ENCODE measurements around the gene PALD1. TPM values are rescaled to one million over a fixed set of nuclear protein-coding genes. Genes with fewer than 3 reads are reported as not detected.

Gene PALD1
- total and polyA plus RNA-seq, 7 donors = 1.8 to 33.8 (median 13.9) TPM

GRCh38 chr10:70535001-70535400, 56.4 kb downstream of the PALD1 start:
- DNase-seq = no peak
- H3K4me1 ChIP-seq = peaks cover 0 to 8% (median under 1%) of the 10 kb centered on the region in 4 donors
- intact Hi-C loops (cut with DNase I) = no loop called here
- WGBS, 2 donors = 96 to 97% methylated on average over 2 of the region's 2 CpGs
- no peaks in the 10 kb centered on the region for H3K27me3 ChIP-seq
- no peak overlapping the region for H3K27ac ChIP-seq
- no peaks in the 10 kb centered on the region for H3K9me3 ChIP-seq
- H3K36me3 ChIP-seq = peaks cover 0 to 57% (median 0%) of the 10 kb centered on the region in 4 donors
- TF ChIP-seq POLR2A (IDR thresholded peaks at IDR 0.05) (no peak), EP300 (IDR thresholded peaks at IDR 0.05) (no peak), POLR2AphosphoS5 (IDR thresholded peaks at IDR 0.05) (no peak), CTCF (IDR thresholded peaks at IDR 0.05) (no peak)
- H3K4me3 ChIP-seq = no peak overlapping the region

GRCh38 chr10:70535451-70535850, 56.9 kb downstream of the PALD1 start:
- DNase-seq = no peak
- intact Hi-C loops (cut with DNase I) = no loop called here
- TF ChIP-seq EP300 (IDR thresholded peaks at IDR 0.05) = no peak
- H3K27me3 ChIP-seq = no peaks in the 10 kb centered on the region
- no peaks in the 10 kb centered on the region for H3K9me3 ChIP-seq
- WGBS, 2 donors = 85 to 88% methylated on average over 5 of the region's 5 CpGs
- peaks cover 0 to 53% (median 0%) of the 10 kb centered on the region in 4 donors for H3K36me3 ChIP-seq
- peaks cover 0 to 12% (median 2%) of the 10 kb centered on the region in 4 donors for H3K4me1 ChIP-seq
- H3K27ac ChIP-seq = no peak overlapping the region
- no peak overlapping the region for H3K4me3 ChIP-seq

GRCh38 chr10:70536196-70536861, 57.8 kb downstream of the PALD1 start:
- DNase-seq = no peak
- 58 to 80% methylated on average over 8 of the region's 8 CpGs for WGBS, 2 donors
- H3K4me1 ChIP-seq = peaks cover 0 to 12% (median 2%) of the 10 kb centered on the region in 4 donors
- intact Hi-C loops (cut with DNase I) = no loop called here
- no peak overlapping the region for H3K4me3 ChIP-seq
- TF ChIP-seq POLR2A (IDR thresholded peaks at IDR 0.05) (no peak), CTCF (IDR thresholded peaks at IDR 0.05) (no peak), POLR2AphosphoS5 (IDR thresholded peaks at IDR 0.05) (no peak), EP300 (IDR thresholded peaks at IDR 0.05) (no peak)
- H3K36me3 ChIP-seq = peaks cover 0 to 53% (median 3%) of the 10 kb centered on the region in 4 donors
- no peaks in the 10 kb centered on the region for H3K9me3 ChIP-seq
- no peak overlapping the region for H3K27ac ChIP-seq
- no peaks in the 10 kb centered on the region for H3K27me3 ChIP-seq

GRCh38 chr10:70537398-70538194, 59.0 kb downstream of the PALD1 start:
- Histone ChIP-seq H3K27me3 (no peaks in the 10 kb centered on the region), H3K4me3 (no peak overlapping the region), H3K36me3 (peaks cover 0 to 55% (median 4%) of the 10 kb centered on the region in 4 donors), H3K9me3 (no peaks in the 10 kb centered on the region), H3K4me1 (peaks cover 0 to 12% (median 2%) of the 10 kb centered on the region in 4 donors), H3K27ac (no peak overlapping the region)
- no peak for DNase-seq
- intact Hi-C loops (cut with DNase I) = no loop called here
- TF ChIP-seq POLR2A (IDR thresholded peaks at IDR 0.05) (no peak), CTCF (IDR thresholded peaks at IDR 0.05) (no peak), EP300 (IDR thresholded peaks at IDR 0.05) (no peak), POLR2AphosphoS5 (IDR thresholded peaks at IDR 0.05) (no peak)
- 37 to 72% methylated on average over 15 of the region's 15 CpGs for WGBS, 2 donors

- H3K4me1 ChIP-seq = peaks cover 0 to 12% (median 2%) of the 10 kb centered on the region in 4 donors
- H3K4me3 ChIP-seq = no peak overlapping the region
- intact Hi-C loops (cut with DNase I) = no loop called here
- H3K9me3 ChIP-seq = no peaks in the 10 kb centered on the region
- no peak for DNase-seq
- H3K27me3 ChIP-seq = no peaks in the 10 kb centered on the region
- no peak overlapping the region for H3K27ac ChIP-seq
- WGBS, 2 donors = 38 to 80% methylated on average over 10 of the region's 10 CpGs
- peaks cover 0 to 56% (median 4%) of the 10 kb centered on the region in 4 donors for H3K36me3 ChIP-seq
- TF ChIP-seq EP300 (IDR thresholded peaks at IDR 0.05) = no peak
- TF ChIP-seq POLR2A (IDR thresholded peaks at IDR 0.05) = no peak
- TF ChIP-seq CTCF (IDR thresholded peaks at IDR 0.05) = no peak
- no peak for TF ChIP-seq POLR2AphosphoS5 (IDR thresholded peaks at IDR 0.05)
Measured at GRCh38 chr10:70538195-70538520, 59.6 kb downstream of the PALD1 start.

Data from sigmoid colon (tissue), 7 donors.